Adipocyte (in vitro differentiated cells): ENCODE results near the gene GAL3ST3.
A peak's percentile ranks its signal among the peaks of the same experiment; 100 is the strongest.
"Not testable (repeated sequence)": the region's sequence is repeated elsewhere in the genome, so short reads cannot be mapped to it uniquely, and the experiment has no call there.

Experiments used
- DNase-seq: peaks from one replicate; pipeline ENCODE4 v3.0.0-alpha.2; 2015; ENCODE audit warnings: low read depth
- H3K27me3 ChIP-seq: replicated peaks from 2 replicates; pipeline ENCODE4 v1.7.0; 2013; ENCODE audit warnings: mild to moderate bottlenecking, low read length, moderate library complexity; ENCODE audit not compliant: control insufficient read depth, insufficient read depth
- H3K36me3 ChIP-seq: 2 replicates; pipeline ENCODE4 v1.7.0; 2013; ENCODE audit warnings: low read length, mild to moderate bottlenecking, moderate library complexity; ENCODE audit not compliant: control insufficient read depth, insufficient read depth, severe bottlenecking
- H3K4me1 ChIP-seq: 2 replicates; pipeline ENCODE4 v1.7.0; 2013; ENCODE audit warnings: mild to moderate bottlenecking, low read length, moderate library complexity; ENCODE audit not compliant: control insufficient read depth, insufficient read depth
- H3K4me3 ChIP-seq: 2 replicates; pipeline ENCODE4 v1.7.0; 2013; ENCODE audit warnings: mild to moderate bottlenecking, low read length, moderate library complexity
- H3K9ac ChIP-seq: 2 replicates; pipeline ENCODE4 v1.7.0; 2013; ENCODE audit warnings: mild to moderate bottlenecking, low read length, moderate library complexity
- H3K9me3 ChIP-seq: 2 replicates; pipeline ENCODE4 v1.7.0; 2013; ENCODE audit warnings: mild to moderate bottlenecking, low read length, moderate library complexity; ENCODE audit not compliant: control insufficient read depth

GAL3ST3 gene

DNA sequence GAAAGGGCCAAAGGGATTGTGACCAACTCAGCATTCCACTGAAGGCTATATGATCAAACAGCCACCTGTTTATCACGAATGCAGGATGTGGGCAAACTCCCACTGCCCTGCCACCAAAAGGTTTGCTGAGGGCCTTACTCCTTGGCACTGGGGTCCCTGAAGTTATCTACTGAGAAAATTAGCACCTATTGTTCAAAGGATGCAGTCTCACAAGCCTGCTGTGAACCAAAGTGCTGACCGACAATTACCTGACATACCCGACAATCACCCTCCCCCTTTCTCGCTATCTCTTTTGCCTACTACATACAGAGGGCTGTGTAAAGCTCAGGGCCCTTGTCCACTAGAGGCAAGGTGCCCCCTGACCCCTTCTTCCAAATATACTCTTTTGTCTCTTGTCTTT lies 38.9 kb downstream of the GAL3ST3 start:
- H3K4me1 ChIP-seq, H3K9ac ChIP-seq, H3K4me3 ChIP-seq, H3K36me3 ChIP-seq, H3K9me3 ChIP-seq, DNase-seq, H3K27me3 ChIP-seq: not testable (repeated sequence)

DNA sequence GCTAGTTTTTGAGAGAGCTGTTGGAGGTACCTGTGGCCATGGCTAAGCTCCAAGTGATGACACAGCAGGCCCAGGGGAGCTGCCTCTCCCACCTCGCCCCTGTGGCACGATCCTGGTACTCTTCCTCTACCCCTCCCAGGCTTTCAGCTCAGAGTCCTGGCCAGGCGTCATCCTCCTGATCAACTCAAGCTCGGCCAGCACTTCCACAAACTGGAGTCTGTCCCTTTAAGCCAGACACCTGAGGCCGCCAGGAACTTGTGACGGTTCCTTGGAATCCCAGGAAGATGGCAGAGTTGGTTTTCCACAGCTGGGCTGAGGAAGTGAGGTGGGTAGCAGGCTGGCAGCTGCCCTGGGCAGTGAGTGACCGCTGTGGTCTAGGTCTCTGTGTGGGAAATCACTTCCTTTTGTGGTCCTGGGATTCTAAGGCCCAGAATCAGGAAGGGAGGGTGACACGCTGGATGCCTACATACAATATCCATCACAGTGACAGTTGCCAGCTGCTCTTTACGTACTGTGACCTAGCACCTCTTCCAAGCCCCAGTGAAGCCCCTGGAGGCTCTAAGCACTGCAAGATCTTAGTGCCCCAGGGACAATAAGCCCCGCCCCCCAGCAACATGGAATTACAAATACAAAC lies 40.4 kb downstream of the GAL3ST3 start:
- no peak for DNase-seq

DNA sequence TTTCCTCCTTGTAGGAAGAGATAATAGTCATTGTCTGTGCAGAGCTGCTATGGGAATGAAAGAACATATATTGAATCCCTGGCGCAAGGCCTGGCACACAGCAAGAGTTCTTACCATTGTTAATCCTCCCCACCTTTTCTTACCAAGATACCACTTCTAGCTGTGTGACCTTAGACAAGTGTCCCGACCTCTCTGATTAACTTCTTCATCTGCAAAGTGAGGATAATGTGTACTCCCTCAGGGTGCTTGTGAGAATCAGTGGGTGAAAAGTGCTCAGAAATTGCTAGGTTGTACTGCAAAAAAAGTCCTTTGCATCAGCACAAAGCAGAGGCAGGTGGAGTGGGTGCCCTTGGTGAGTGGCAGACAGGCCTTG lies 40.9 kb downstream of the GAL3ST3 start:
- Histone ChIP-seq H3K36me3 (peaks cover 17% of the 10 kb centered on the region), H3K4me1 (peaks cover 4% of the 10 kb centered on the region), H3K4me3 (no peak overlapping the region), H3K27me3 (peaks cover 4% of the 10 kb centered on the region), H3K9me3 (no peaks in the 10 kb centered on the region), H3K9ac (no peak overlapping the region)
- DNase-seq = no peak

More for the DNA sequence above, 40.4 kb downstream of the GAL3ST3 start:
- Histone ChIP-seq H3K4me1 (no peaks in the 10 kb centered on the region), H3K9me3 (no peaks in the 10 kb centered on the region), H3K36me3 (peaks cover 17% of the 10 kb centered on the region), H3K27me3 (peaks cover 4% of the 10 kb centered on the region), H3K4me3 (no peak overlapping the region), H3K9ac (no peak overlapping the region)

DNA sequence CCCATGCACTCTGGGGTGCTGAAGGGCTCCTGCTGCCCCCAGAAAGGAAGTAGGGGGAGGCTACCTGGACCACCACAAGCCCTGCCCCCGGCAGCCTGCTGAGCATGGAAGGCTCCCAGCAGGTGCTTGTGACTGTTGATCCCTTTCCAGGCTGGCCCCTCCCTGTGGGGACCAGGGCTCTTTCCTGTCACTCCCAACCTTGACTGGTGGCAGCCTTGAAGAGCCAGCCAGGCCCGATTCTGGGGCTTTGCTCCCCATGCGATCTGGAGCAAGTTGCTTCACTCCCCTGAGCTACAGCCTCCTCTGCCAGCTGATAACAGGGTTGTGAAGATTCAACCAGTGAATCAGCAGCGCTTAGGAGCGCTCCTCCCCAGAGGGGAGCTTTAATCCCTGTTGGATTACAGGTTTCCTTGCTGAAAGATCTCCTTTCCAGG lies 41.7 kb downstream of the GAL3ST3 start:
- peaks cover 17% of the 10 kb centered on the region for H3K36me3 ChIP-seq
- peaks cover 7% of the 10 kb centered on the region for H3K4me1 ChIP-seq
- H3K9ac ChIP-seq = no peak overlapping the region
- no peak overlapping the region for H3K4me3 ChIP-seq
- no peaks in the 10 kb centered on the region for H3K9me3 ChIP-seq
- peaks cover 4% of the 10 kb centered on the region for H3K27me3 ChIP-seq
- DNase-seq = no peak

DNA sequence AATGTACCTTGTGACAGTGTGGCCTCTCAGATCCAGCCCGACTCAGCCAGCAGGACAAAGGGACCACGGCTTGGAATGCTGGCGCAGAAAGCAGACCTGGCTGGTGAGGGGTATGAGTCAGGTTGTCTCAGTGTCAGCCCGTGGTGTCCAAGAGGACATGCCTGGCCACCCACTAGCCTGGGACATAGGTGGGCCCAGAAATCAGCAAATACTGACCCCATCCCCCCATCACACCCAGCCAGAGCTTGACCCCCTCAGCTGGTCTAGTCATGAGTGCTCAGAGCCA lies 42.1 kb downstream of the GAL3ST3 start:
- no peak for DNase-seq
- Histone ChIP-seq H3K36me3 (peaks cover 17% of the 10 kb centered on the region), H3K9ac (no peak overlapping the region), H3K9me3 (no peaks in the 10 kb centered on the region), H3K27me3 (peaks cover 4% of the 10 kb centered on the region), H3K4me3 (no peak overlapping the region), H3K4me1 (peaks cover 7% of the 10 kb centered on the region)

DNA sequence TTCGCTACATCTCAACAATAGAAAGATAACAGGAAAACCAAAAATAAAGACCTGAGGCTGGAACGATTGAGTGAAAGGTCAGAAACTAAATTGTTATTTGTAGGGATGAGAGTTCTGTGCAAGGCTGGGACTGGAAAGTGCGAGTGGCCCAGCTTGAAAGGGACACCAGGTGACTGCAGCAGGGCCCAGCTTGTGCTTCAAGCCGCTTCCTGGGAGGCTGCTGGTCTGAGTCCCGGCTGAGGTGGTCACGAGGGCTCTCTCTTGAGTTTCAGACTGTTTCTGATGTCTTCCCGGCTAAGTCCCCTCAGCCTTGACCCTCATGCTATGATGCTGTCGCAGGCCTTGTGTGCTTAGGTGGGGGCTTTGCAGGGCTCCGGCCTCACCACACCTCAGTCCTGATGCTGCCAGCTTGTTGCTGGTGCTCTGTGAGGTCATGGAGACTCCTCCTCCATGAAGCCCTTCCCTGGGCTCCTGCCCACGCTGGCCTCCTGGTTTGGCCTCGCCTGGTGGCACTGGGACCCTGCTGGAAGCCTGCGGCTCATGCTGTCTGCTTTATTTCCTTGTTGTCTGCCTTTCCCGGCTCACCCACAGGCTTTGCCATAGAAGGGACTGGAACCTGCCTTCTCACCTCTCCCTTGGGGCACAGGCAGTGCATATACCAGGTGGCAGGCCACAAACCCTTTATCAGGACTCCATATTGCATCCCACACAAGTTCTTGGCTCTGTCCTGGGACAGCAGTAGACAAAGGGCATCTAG lies 42.6 kb downstream of the GAL3ST3 start:
- no peak for DNase-seq
- Histone ChIP-seq H3K9ac (no peak overlapping the region), H3K27me3 (no peaks in the 10 kb centered on the region), H3K36me3 (peaks cover 17% of the 10 kb centered on the region), H3K4me1 (peaks cover 7% of the 10 kb centered on the region), H3K4me3 (no peak overlapping the region), H3K9me3 (no peaks in the 10 kb centered on the region)

DNA sequence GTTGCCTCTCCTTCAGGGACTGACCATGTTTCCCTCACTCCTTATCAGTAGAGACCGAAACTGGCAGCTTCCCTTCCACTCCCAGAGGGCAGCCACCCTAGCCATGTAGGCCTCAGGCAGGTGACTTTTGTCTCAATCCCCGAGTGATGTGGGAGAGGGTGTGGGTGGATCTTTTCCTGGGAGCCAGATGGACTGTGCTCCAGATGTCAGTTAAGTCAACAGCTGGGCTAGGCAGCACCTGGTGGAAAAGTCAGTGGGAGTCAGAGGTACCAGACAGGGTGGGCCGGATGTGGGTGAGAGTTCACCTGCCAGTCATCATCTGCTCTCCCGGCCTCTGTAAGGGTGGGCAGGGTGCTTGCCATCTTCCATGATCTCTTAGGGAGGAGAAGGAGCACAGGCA lies 44.8 kb downstream of the GAL3ST3 start:
- no peak overlapping the region for H3K4me3 ChIP-seq
- H3K36me3 ChIP-seq = peaks cover 28% of the 10 kb centered on the region
- DNase-seq = no peak
- no peaks in the 10 kb centered on the region for H3K9me3 ChIP-seq
- H3K9ac ChIP-seq = no peak overlapping the region
- no peaks in the 10 kb centered on the region for H3K27me3 ChIP-seq
- H3K4me1 ChIP-seq = peaks cover 14% of the 10 kb centered on the region

DNA sequence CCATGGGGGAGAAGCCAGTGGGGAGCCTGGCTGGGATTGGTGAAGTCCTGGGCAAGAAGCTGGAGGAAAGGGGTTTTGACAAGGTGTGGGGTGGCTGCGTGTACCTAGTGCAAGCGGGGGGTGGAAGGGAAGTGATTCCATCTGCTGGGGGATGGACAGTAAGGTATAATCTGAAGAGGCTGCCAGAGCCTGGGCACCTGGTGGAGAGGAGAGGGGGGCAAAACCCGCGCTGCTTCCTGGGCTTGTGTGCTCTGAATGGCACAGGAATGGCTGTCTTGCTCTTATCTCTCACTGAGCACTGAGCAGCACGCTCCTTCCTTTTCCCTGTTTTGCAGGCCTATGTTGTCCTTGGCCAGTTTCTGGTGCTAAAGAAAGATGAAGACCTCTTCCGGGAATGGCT lies 45.7 kb downstream of the GAL3ST3 start:
- Histone ChIP-seq H3K4me1 (peaks cover 14% of the 10 kb centered on the region), H3K27me3 (no peaks in the 10 kb centered on the region), H3K36me3 (peaks cover 37% of the 10 kb centered on the region), H3K9me3 (no peaks in the 10 kb centered on the region), H3K4me3 (peak overlapping the region; percentile 99), H3K9ac (peak overlapping the region; percentile 99)
- no peak for DNase-seq

DNA sequence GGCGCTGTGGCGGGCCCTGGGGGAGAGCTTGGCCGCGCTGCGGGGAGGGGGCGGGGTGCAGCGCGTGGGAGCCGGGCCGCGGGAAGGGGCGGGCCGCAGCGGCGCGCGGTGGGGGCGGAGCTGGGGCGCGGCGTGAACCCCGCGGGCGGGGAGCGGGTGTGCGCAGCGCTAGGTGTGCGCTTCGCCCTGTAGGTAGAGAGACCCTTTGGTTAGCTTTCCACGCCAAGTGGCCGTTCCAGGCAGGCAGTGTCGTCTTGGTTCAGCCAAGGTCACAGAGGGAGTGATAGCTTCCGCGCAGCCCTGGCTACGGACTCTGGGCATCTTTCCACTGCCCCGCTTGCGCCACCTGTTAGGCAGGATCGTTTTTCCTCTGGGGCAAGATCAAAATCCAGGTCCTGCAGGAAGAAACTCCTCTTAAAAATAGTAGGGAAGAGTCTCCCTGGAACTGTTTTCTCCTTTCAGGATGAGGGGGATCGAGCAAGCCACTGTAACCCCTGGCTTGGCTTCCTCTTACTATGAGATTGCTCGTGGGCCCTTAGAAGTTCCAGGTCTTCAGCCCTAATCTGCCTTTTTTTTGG lies 46.2 kb downstream of the GAL3ST3 start:
- Histone ChIP-seq H3K4me3 (peak overlapping the region; percentile 99), H3K4me1 (peaks cover 14% of the 10 kb centered on the region), H3K9ac (peak overlapping the region; percentile 99), H3K9me3 (no peaks in the 10 kb centered on the region), H3K36me3 (peaks cover 43% of the 10 kb centered on the region), H3K27me3 (no peaks in the 10 kb centered on the region)
- DNase-seq = peak; percentile 74

DNA sequence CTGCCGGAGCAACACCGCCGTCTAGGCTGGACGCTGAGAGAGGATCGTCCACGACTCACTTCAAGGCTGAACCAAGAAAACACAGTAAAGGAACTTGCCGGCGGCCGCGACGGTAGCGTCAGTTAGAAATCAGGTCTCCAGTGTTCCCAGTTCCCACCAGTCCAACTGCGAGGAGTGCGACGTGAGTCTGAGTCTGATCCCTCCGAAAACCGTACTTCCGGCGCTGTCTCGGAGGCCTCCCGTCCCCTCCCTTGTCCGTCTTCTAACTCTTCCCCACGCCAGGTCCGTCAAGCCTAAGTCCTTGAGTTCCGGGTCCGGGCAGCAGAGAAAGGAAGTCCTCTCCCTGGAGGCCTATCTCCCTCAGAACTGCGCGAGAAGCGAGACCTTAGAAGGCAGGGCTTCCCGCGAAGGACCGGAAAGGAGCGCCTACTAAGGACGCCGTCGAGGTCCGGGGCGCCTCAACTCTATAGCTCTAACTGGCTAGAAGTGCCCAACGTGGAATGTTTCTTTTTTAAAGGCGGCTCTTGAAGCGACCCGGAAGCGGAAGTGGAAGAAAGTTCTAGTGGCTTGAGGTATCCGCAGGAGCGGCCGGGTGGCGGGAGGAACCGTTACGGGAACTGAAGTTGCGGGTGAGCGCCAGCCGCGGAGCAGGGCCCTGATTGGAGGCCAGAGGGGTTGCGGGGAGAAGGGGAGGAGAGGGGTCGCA lies 46.9 kb downstream of the GAL3ST3 start, which contains the start of the genes BANF1 and EIF1AD:
Gene BANF1, plus strand, starts transcription at position 562 of the 706 bp plus-strand sequence. CDS start 748 bp downstream, outside the sequence.
Gene EIF1AD, minus strand, starts transcription at position 216 of the 706 bp plus-strand sequence. CDS start 1,768 bp downstream, outside the sequence.
- Histone ChIP-seq H3K4me1 (peaks cover 14% of the 10 kb centered on the region), H3K4me3 (peak within 1 kb of the TSS; percentile 99), H3K9ac (peak within 1 kb of the TSS; percentile 99), H3K27me3 (no peaks in the 10 kb centered on the region), H3K9me3 (no peaks in the 10 kb centered on the region), H3K36me3 (peaks cover 49% of the 10 kb centered on the region)
- DNase-seq = peak; percentile 97

DNA sequence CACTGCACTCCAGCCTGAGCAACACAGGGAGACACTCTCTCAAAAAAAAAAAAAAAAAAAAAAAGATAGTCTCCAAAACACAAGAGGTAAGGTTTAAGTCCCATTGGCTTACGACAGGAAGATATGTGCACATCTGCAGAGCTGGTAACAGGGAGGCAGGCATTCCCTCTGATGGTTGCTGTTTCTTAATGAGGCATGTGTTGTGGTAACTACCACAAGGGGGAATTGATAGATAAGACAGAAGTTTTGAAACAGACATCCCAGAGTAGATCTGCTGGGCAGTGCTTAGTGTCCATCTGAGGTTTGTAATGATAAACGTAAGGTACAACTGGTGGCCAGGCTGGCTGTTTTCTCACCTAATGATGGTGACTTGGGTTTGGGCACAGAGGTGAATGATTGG lies 51.7 kb downstream of the GAL3ST3 start:
- H3K9ac ChIP-seq = no peak overlapping the region
- no peak for DNase-seq
- peaks cover 7% of the 10 kb centered on the region for H3K4me1 ChIP-seq
- H3K27me3 ChIP-seq = no peaks in the 10 kb centered on the region
- no peak overlapping the region for H3K4me3 ChIP-seq
- no peaks in the 10 kb centered on the region for H3K9me3 ChIP-seq
- H3K36me3 ChIP-seq = peaks cover 40% of the 10 kb centered on the region
